Stimulated activated CD8-positive, alpha-beta memory T cell treated with anti-CD3 and anti-CD28 coated beads, Interleukin-4, amount 100 ng/mL, for 4 hours (primary cell): Measurements from ENCODE around the gene OTOP2.
A peak's percentile ranks its signal among the peaks of the same experiment; 100 is the strongest.
"Not testable (repeated sequence)": the region's sequence is repeated elsewhere in the genome, so short reads cannot be mapped to it uniquely, and the experiment has no call there.

Experiments
- DNase-seq, 2 donors: peaks; one replicate each; pipeline ENCODE4 v3.0.0-alpha.2; 2020; ENCODE audit warnings: low read depth in 2 of 2, low spot score in 1 of 2

OTOP2 gene

GRCh38 chr17:74901353-74902135 is 22.5 kb upstream of the OTOP2 start:
- no peak for DNase-seq

GRCh38 chr17:74903034-74903433 is 21.0 kb upstream of the OTOP2 start:
- DNase-seq, result no peak

DNA sequence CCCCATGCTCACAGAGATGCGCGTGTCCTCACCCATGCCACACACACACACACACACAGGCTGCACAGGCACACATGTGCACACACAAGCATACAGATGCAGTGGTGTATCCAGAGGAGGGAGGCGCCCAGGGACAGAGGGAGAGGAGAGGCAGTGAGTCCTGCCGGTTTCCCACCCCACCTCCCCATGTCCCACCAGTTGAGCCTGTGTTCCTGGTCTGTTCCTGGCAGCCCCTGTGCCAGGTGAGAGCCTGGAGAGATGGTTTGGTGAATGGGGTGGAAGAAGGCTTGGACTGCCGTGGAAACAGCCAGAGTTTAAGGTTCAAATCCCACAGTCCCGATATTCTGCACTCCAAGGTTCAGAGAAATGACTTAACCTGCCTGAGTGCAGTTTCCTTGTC is 20.4 kb upstream of the OTOP2 start:
- no peak for DNase-seq

- DNase-seq, result no peak
Observed at GRCh38 chr17:74904687-74905409, 19.2 kb upstream of the OTOP2 start.

DNA sequence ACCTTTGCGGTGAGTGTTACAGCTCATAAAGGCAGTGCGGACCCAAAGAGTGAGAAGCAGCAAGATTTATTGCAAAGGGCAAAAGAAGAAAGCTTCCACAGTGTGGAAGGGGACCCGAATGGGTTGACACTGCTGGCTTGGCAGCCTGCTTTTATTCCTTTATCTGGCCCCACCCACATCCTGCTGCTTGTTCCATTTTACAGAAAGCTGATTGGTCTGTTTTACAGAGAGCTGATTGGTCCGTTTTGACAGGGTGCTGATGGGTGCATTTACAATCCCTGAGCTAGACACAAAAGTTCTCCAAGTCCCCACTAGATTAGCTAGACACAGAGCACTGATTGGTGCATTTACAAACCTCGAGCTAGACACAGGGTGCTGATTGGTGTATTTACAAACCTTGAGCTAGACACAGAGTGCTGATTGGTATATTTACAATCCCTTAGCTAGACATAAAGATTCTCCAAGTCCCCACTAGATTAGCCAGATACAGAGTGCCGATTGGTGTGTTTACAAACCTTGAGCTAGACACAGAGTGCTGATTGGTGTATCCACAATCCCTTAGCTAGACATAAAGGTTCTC is 17.8 kb upstream of the OTOP2 start:
- not testable (repeated sequence) for DNase-seq

DNA sequence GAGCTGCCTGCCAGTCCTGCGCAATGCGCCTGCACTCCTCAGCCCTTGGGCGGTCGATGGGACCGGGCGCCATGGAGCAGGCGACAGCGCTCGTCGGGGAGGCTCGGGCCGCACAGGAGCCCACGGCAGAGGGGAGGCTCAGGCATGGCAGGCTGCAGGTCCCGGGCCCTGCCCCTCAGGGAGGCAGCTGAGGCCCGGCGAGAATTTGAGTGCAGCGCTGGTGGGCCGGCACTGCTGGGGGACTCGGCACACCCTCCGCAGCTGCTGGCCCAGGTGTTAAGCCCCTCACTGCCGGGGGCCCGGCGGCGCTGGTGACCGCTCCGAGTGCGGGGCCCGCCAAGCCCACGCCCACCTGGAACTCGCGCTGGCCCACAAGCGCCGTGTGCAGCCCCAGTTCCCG is 17.1 kb upstream of the OTOP2 start:
- DNase-seq, result no peak

DNA sequence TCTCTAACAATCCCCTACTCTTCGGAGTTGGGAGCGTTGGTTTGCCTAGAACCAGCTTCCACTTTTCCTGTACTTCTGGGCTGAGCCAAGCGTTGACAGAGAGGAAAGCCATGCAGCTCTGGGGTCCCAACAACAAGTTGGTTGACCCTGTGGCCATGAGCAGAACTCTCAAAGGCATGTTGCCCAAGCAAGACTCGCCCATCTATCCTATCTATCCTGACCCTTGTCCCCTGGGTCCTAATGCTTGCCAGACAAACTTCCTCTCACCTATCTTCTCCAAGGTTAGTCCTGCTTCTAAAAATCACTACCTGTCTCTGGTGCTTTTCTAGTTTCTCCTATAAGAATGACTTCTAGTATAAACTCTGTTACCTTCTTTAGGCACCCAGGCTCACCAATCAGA is 15.0 kb upstream of the OTOP2 start:
- not testable (repeated sequence) for DNase-seq

- not testable (repeated sequence) for DNase-seq
Observed at GRCh38 chr17:74911423-74911822, 12.7 kb upstream of the OTOP2 start.

GRCh38 chr17:74916136-74916850 is 7.8 kb upstream of the OTOP2 start:
- DNase-seq, result no peak

GRCh38 chr17:74916851-74917199 is 7.2 kb upstream of the OTOP2 start:
- DNase-seq, result no peak

DNA sequence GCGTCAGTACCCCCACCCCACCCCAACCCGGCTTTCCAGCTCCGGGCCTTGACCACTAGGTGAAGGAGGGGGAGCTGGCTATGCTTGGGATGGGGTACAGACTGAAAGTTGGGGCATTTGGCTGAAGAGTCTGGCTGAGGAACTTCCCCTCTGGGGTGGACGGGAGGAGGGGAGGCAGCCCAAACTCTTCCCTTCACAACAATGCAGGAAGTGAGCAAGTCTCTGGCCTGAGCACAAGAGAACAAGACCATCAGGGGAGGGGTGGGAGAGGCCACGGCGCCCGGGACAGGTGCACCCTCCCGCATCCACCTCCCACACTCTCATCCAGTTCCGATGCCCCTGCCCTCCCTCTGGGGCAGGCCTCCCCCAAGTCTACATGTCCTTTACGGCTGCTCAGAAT is 6.6 kb upstream of the OTOP2 start:
- no peak for DNase-seq

GRCh38 chr17:74918906-74919305 is 5.2 kb upstream of the OTOP2 start:
- no peak for DNase-seq

- DNase-seq, result no peak
Observed at GRCh38 chr17:74919440-74920305, 4.4 kb upstream of the OTOP2 start.

- DNase-seq, result no peak
Observed at GRCh38 chr17:74920306-74920620, 3.8 kb upstream of the OTOP2 start.

DNA sequence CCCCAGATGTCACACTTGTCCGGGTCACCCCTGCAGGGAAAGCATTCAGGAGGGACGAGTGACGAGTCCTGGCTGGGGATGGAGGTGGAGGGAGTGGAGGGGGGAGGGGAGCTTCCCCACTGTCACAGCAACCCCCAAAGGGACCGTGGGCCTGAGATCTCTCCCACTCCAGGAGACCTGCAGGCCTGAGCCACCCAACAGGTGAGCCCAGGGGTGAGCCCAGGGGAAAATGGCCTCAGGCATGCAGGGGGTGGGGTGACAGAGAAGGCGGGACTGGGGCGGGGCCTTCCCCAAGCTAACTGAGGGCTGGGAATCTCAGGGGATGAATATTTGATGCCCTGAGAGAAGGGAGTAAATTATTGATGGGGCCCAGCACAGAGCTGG is 3.4 kb upstream of the OTOP2 start:
- DNase-seq, result no peak

DNA sequence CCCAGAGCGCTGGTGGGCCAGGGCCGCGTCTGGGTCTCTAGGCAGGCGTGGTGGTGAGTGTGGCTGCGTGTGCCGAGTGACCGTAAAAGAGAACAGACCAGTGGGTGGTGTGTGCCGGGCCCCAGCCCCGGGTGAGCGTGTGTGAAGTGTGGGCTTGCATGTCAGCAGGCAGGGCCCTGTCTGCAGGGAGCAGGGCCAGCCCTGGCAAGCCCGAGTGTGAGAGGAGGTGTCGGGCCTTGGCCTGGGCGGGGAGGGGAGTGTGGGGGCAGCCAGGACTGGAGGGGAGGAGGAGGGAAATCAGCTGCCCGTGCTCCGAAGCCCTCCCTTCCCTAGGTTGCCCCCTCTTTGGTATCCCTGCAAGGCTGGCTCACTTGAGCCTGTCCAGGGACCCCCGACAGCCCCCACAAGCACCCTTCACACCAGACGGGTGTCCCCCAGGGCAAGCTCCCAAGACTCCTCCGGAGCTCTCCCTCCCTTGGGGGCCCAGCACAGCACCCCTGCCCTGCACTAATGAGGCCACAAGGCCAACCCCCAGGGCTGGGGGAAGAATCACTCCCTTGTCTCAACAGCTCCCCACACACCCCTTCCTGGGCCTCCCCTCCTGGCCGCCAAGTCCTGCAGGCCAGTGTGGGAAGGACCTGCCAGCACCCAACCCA is 2.9 kb upstream of the OTOP2 start:
- DNase-seq, result no peak

DNA sequence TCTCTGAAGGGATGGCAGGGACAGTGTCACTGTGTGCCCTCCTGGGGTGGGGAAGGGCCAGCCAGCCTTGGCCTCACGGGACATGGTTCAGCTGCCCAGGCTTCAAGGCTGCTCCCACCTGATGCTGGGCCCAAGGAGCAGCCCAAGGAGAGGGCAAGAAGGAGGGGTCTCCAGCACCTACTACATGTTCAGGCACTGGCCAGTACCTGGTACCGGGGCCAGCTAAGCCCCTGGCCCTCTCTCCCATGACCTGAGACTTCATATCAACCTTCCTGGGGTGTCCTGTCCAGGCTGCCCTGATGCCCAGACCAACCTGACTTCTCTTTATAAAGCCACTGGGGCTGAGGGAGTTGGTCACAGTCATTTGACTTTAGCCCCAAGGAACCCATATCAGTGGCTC is 2.3 kb upstream of the OTOP2 start:
- DNase-seq, result no peak

DNA sequence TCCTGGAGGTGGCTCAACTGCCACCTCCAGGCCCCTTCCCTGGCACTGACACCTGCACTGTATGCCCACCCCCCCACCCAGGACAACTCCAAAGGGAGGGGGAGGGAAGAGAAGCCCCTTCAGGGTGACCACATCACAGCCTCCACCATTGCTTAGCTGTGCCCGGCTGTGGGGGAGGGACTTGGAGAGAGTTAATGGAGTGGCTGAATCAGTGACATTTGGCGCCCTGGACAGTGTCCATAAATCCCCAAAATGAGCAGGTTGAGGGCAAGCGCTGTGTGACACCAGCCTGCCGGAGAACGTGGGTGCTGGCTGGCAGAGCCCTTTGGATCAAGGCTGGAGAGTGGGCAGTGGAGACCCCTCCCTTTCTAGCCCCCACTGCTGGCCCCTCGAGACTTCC is 1.9 kb upstream of the OTOP2 start:
- no peak for DNase-seq

- DNase-seq, result peak in 1 of 2 donors; percentile 3
Observed at GRCh38 chr17:74922694-74923537, 1.2 kb upstream of the OTOP2 start, which contains the start of gene USH1G. USH1G (minus strand) TSS chr17:74923255; CDS start chr17:74923073, 182 bp downstream.
